Osteoblast (primary cell): ENCODE data around the gene KLC1. TPM values are rescaled to one million over a fixed set of nuclear protein-coding genes. Genes with fewer than 3 reads are reported as not detected.
"Not testable (repeated sequence)": the region's sequence is repeated elsewhere in the genome, so short reads cannot be mapped to it uniquely, and the experiment has no call there.

ENCODE experiments used
- DNase-seq: peaks from one replicate; pipeline ENCODE4 v3.0.0; 2011; ENCODE audit warnings: low spot score, mixed read lengths; ENCODE audit not compliant: insufficient read length; ENCODE audit errors: missing footprints
- H2AFZ ChIP-seq: 2 replicates; pipeline ENCODE4 v1.6.0; 2011; ENCODE audit warnings: mild to moderate bottlenecking, low read length
- H3K27ac ChIP-seq: 2 replicates; pipeline ENCODE4 v1.5.1; 2011; ENCODE audit warnings: mild to moderate bottlenecking, low read depth, low read length, moderate library complexity
- H3K27me3 ChIP-seq: 2 replicates; pipeline ENCODE4 v1.6.0; 2012; ENCODE audit warnings: mild to moderate bottlenecking, control low read depth, inconsistent platforms, low read length, moderate library complexity; ENCODE audit not compliant: insufficient read depth
- H3K36me3 ChIP-seq: 2 replicates; pipeline ENCODE4 v1.5.1; 2011; ENCODE audit warnings: mild to moderate bottlenecking, low read length, control low read depth, moderate library complexity; ENCODE audit not compliant: insufficient read depth
- H3K4me1 ChIP-seq: 2 replicates; pipeline ENCODE4 v1.5.1; 2011; ENCODE audit warnings: mild to moderate bottlenecking, low read length, control low read depth, moderate library complexity; ENCODE audit not compliant: insufficient read depth
- H3K4me2 ChIP-seq: 2 replicates; pipeline ENCODE4 v1.6.0; 2011; ENCODE audit warnings: mild to moderate bottlenecking, low read length; ENCODE audit not compliant: insufficient read depth
- H3K4me3 ChIP-seq: fragments of 200-600 bp; sonication (generic); 3 replicates; pipeline ENCODE4 v1.5.1; 2012; ENCODE audit warnings: mild to moderate bottlenecking, low read length, inconsistent platforms; ENCODE audit not compliant: insufficient read depth
- H3K79me2 ChIP-seq: 2 replicates; pipeline ENCODE4 v1.6.0; 2012; ENCODE audit warnings: mild to moderate bottlenecking, low read length, control low read depth, inconsistent platforms; ENCODE audit not compliant: insufficient read depth
- H3K9me3 ChIP-seq: 2 replicates; pipeline ENCODE4 v1.5.1; 2011; ENCODE audit warnings: low read depth, low read length, control low read depth
- H4K20me1 ChIP-seq: 2 replicates; pipeline ENCODE4 v1.6.0; 2012; ENCODE audit warnings: mild to moderate bottlenecking, low read length, control low read depth; ENCODE audit not compliant: insufficient read depth
- total RNA-seq: library from RNA; depleted of rRNA; stranded (reverse); fragments of >200 nt; gene quantifications from 2 replicates; pipeline ENCODE4 v1.2.3, GENCODE V29; 2012
- TF ChIP-seq, protein P1 (sequence below): IDR thresholded peaks from 2 replicates; pipeline ENCODE4 v1.5.1; 2011; ENCODE audit warnings: mild to moderate bottlenecking, low read depth, low read length, moderate library complexity; ENCODE audit errors: extremely low read depth

The KLC1 gene
- total RNA-seq, 1 donor, result 205 TPM

DNA sequence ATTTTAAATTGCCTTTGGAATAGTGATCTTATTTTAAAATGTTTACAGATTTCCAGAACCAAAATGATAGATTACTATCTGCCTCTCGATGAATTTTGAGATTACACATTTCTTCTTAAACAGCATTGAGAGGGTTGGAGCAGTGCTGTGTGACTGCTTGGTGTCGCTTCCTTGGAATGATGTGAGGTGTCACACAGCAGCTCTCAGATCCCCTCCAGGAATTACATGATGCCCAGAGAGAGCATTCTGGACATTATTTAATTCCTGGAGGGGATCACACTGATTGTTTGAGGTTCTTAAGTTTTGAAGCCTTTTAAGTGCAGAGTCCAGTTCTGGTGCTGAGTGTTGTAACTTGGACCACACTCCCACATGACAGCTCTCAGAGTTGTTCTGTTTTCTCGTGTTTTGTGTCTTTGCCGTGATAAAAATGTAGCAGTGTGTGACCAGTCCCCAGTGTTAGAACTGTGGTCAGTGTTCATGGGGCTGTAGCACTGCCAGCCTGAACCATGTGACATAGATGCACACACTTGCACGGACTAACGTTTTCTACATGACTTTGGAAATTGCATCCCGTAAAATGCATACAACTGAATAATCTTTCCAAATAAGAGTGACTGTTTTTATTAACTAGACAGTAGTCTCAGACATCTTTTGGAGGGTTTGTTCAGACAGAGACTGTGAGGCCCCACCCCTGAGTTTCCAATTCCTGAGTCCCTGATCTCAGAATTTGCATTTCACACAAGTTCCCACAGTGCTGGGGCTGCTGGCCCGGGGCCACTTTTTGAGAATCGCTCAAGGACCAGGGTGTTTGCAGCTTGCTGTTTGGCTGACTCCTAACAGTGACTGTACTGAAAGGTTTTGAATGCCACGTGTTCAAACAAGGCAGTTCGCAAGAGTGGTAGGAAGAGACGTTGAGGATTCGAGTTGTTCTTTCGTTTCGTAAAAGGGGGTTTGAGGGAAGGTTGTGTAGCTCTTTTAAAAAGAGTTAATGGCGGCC, 60.2 kb downstream of the KLC1 start:
- H3K36me3 ChIP-seq, result peaks cover 81% of the 10 kb centered on the region
- no peaks in the 10 kb centered on the region for H3K27me3 ChIP-seq
- peak overlapping the region; percentile 50 for H3K4me2 ChIP-seq
- peak; percentile 94 for DNase-seq
- H3K4me3 ChIP-seq, result no peak overlapping the region
- H2AFZ ChIP-seq, result no peak overlapping the region
- H3K79me2 ChIP-seq, result peaks cover 87% of the 10 kb centered on the region
- H3K4me1 ChIP-seq, result peaks cover 14% of the 10 kb centered on the region
- no peaks in the 10 kb centered on the region for H3K9me3 ChIP-seq
- H4K20me1 ChIP-seq, result peaks cover 17% of the 10 kb centered on the region
- H3K27ac ChIP-seq, result peak overlapping the region; percentile 61
- TF ChIP-seq, protein P1, sequence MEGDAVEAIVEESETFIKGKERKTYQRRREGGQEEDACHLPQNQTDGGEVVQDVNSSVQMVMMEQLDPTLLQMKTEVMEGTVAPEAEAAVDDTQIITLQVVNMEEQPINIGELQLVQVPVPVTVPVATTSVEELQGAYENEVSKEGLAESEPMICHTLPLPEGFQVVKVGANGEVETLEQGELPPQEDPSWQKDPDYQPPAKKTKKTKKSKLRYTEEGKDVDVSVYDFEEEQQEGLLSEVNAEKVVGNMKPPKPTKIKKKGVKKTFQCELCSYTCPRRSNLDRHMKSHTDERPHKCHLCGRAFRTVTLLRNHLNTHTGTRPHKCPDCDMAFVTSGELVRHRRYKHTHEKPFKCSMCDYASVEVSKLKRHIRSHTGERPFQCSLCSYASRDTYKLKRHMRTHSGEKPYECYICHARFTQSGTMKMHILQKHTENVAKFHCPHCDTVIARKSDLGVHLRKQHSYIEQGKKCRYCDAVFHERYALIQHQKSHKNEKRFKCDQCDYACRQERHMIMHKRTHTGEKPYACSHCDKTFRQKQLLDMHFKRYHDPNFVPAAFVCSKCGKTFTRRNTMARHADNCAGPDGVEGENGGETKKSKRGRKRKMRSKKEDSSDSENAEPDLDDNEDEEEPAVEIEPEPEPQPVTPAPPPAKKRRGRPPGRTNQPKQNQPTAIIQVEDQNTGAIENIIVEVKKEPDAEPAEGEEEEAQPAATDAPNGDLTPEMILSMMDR, result no peak

DNA sequence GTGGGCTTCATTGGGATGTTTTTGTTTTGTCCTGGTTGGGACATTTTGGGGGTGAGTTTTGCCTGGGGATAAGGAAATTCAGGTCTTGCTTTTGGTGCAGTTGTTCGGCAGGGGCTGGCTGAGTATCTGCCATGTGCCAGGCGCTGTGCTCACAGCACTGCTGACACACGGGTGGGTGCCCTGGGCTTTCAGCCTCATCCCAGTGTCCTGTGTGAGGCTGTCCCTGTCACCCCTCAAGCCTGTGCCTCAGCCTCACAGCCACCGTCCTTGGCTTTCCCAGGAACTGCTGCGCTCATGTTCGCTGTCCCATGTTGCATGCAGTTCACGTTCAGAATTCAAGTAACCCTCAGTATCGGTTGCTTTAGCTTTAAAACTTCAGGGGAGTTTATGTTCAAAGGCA, 61.3 kb downstream of the KLC1 start:
- Histone ChIP-seq H3K4me3 (no peak overlapping the region), H2AFZ (no peak overlapping the region), H3K36me3 (peaks cover 78% of the 10 kb centered on the region), H4K20me1 (peaks cover 15% of the 10 kb centered on the region), H3K27me3 (no peaks in the 10 kb centered on the region), H3K4me2 (no peak overlapping the region), H3K79me2 (peaks cover 84% of the 10 kb centered on the region), H3K9me3 (no peaks in the 10 kb centered on the region), H3K4me1 (peaks cover 14% of the 10 kb centered on the region), H3K27ac (peak overlapping the region; percentile 61)
- TF ChIP-seq, protein P1, result no peak
- peak; percentile 37 for DNase-seq

DNA sequence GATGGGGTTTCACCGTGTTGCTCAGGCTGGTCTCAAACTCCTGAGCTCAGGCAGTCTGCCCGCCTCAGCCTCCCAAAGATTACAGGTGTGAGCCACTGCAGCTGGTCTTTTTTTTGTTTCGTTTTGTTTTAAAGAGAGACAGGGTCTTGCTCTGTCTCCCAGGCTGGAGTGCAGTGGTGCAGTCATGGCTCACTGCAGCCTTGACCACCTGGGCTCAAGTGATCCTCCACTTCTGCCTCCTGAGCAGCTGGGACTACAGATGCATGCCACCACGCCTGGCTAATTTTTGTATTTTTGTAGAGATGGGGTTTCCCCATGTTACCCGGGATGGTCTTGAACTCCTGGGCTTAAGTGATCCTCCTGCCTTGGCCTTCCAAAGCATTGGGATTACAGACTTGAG, 62.6 kb downstream of the KLC1 start:
- H2AFZ ChIP-seq, DNase-seq, H3K4me3 ChIP-seq, H3K27me3 ChIP-seq, H3K27ac ChIP-seq, H3K9me3 ChIP-seq, H3K4me2 ChIP-seq: not testable (repeated sequence)
- Histone ChIP-seq H3K79me2 (peaks cover 83% of the 10 kb centered on the region), H3K36me3 (peaks cover 64% of the 10 kb centered on the region), H3K4me1 (peaks cover 14% of the 10 kb centered on the region), H4K20me1 (peaks cover 21% of the 10 kb centered on the region)

DNA sequence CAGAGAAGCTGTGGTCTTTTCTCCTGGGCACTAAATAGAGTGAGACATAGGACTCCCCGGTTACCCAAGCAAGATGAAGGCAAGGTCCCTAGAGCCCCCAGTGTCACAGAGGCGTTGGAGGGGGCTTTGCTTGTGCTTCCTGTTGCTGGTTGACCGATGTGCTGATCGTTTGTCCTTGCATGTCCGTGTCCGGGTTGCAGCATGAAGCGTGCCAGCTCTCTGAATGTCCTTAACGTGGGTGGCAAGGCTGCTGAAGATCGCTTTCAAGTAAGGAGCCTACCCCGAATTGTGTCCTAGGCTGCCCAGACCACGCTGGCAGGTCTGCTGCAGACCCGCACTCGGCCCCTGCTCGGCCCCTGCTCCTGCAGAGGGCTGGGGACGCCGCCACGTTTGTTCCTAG, 63.1 kb downstream of the KLC1 start:
- peaks cover 14% of the 10 kb centered on the region for H3K4me1 ChIP-seq
- H2AFZ ChIP-seq, result no peak overlapping the region
- TF ChIP-seq, protein P1, result no peak
- H3K27ac ChIP-seq, result no peak overlapping the region
- no peaks in the 10 kb centered on the region for H3K27me3 ChIP-seq
- no peak overlapping the region for H3K4me2 ChIP-seq
- H3K36me3 ChIP-seq, result peaks cover 60% of the 10 kb centered on the region
- DNase-seq, result peak; percentile 21
- H3K9me3 ChIP-seq, result no peaks in the 10 kb centered on the region
- no peak overlapping the region for H3K4me3 ChIP-seq
- H4K20me1 ChIP-seq, result peaks cover 24% of the 10 kb centered on the region
- peaks cover 83% of the 10 kb centered on the region for H3K79me2 ChIP-seq
